GM12872 (cell line): Measurements from ENCODE around the gene CWC22.

Experiments
- TF ChIP-seq, protein P1 (sequence below): IDR thresholded peaks from 3 replicates; pipeline ENCODE4 v1.5.1; 2011; ENCODE audit warnings: low read depth, mild to moderate bottlenecking, low read length, moderate library complexity; ENCODE audit not compliant: insufficient read depth

Gene CWC22

DNA sequence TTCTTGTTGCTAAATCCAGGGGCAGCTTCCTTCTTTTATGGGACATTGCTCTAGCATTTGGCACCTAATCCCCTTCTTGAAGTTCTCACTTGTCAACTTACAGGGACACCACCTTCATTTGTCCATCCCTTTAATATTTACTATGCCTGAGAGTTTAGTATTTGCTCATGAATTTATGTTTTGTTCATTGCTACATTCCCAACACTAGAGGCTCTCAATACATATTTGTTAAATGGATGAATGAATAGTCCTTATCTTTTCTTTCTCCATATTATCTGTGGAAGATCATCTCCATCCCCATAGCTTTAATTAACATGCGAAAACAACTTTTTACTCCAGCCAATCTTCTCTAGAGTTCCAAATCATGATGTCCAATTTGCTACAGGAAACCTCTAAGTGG, 5.4 kb downstream of the CWC22 start:
- TF ChIP-seq, protein P1, sequence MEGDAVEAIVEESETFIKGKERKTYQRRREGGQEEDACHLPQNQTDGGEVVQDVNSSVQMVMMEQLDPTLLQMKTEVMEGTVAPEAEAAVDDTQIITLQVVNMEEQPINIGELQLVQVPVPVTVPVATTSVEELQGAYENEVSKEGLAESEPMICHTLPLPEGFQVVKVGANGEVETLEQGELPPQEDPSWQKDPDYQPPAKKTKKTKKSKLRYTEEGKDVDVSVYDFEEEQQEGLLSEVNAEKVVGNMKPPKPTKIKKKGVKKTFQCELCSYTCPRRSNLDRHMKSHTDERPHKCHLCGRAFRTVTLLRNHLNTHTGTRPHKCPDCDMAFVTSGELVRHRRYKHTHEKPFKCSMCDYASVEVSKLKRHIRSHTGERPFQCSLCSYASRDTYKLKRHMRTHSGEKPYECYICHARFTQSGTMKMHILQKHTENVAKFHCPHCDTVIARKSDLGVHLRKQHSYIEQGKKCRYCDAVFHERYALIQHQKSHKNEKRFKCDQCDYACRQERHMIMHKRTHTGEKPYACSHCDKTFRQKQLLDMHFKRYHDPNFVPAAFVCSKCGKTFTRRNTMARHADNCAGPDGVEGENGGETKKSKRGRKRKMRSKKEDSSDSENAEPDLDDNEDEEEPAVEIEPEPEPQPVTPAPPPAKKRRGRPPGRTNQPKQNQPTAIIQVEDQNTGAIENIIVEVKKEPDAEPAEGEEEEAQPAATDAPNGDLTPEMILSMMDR = no peak

DNA sequence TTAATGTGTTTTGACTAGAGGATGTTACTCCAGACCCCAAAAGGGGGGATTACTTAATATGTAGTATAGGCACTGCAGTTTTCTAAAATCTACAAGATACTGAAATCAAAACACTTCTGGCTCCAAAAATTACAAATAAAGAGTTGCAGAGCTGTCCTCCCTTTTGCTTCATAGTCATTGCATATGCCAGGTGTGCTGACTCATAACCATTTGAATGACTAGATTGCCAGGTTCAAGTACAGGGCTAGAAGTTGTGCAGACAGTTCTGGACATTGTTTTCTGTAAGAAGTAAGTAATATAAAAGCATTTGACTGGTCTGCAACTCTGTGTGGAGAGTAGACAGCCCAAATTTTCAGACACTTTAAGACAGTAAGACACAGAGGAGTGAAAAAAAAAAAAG, 6.7 kb downstream of the CWC22 start:
- TF ChIP-seq, protein P1 = no peak

DNA sequence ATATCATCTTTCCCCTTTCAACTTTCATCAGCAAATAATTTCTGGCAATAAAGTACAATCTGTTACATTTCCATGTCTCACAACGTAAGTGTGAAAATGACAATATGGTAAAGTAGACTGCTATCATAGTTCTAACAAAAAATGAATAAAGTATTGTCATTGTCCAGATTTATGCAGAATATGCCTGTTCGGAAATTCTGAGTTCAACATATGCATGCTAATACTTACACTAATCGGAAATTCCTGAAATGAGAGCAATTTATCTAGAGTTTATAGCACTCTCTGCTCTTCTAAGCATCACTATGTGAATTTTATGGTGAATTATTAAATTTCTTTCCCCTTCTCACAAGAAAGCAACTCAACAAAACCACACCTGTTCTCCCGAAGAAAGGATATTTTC, 8.1 kb downstream of the CWC22 start:
- TF ChIP-seq, protein P1 = no peak

DNA sequence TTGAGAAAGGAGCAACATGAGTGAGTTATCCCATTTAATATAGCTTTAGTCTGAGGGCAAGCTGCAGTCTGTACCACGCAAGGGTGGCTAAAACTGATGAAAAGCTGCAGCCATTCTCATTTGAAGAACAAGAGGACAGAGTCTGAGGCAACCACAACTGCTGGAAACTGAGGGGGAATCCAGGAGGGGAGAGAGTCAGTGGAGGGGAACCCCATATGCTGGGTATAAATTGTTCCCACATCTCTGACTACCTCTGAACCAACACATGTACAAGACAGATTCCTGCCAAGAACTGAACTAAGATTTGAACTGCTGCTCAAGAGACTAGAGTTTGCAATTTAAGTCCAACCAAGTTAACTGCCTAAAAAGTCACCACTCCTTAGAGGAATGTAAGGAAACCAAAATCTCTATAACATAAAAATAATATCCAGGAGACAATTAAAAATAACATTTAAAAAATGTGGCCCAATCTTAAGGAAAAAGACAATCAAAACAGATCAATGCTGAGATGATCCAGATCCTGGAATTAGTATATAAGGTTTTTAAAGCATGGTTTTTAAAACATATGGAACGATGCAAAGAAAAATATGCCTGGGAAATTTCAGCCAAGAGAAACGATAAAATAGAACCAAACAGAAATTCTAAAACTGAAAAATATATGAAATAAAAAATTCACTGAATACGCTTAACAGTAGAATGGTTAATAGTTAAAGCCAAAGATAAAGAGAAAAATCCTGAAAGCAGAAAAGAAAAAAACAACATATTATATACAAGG, 11.2 kb downstream of the CWC22 start:
- TF ChIP-seq, protein P1 = no peak

DNA sequence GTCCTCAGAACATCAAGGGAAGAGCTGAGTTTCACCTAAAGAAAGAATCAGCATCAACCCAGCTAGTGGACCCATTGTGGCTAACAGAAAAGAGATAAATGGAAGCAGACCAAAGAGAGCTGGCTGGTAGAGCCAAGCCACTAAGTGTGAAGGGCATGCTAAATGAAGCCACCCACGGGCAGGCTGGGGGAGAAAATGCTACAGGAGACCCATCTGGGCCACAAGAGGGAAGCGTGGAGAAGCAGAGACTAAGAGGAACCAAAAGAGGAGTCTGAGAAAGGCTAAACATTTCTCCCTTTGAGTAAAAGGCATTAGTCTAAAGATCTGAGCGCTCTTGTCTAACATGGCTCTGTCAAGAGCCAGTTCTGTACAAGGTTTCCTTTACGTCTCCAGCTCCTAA, 15.8 kb downstream of the CWC22 start:
- TF ChIP-seq, protein P1 = peak; percentile 11; the same call in 1 of the 3 replicates

DNA sequence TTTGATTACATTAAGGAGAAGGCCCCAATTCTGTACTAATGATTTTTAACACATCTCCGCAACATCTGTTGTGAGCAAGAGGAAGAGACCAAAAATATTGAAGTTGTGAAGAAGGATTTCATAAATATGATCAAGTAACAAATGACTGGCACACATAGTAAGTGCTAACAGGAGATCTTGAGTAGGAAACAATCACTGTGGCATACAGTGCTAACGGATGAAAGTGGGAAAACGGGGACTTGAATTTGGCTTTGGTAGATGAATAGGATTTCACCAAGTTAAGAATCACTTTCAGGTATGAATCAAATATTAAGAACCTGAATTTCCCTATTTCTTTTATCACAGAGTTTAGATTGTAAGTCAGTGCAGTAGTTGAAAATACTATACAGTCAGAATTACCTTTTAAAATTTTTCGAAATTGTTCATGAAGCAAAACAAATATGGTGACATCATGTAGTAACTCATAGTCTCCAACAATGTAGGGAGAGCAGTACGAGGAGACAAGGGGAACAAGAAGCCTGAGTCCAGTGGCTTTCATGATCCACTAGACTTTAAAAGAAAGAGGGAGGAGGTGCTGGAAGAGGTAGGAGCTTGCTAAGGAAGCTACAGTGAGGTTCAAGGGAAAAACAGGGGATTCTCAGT, 16.3 kb downstream of the CWC22 start:
- TF ChIP-seq, protein P1 = no peak

DNA sequence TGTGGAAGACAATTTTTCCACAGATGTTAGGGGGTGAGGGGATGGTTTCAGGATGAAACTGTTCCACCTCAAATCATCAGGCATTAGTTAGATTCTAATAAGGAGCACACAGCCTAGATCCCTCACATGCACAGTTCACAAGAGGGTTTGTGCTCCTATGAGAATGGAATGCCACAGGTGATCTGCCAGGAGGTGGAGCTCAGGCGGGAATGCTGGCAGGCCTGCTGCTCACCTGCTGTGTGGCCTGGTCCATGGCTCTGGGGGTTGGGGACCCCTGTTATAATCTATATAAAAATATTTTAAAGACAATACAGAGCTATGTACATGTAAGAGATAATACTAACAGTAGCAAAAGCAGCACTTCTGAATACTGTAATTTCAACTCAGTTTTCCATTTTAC, 19.2 kb downstream of the CWC22 start:
- TF ChIP-seq, protein P1 = no peak
